PC-3 (cell line): ENCODE data around the gene GUCA2A. TPM values are rescaled to one million over a fixed set of nuclear protein-coding genes. Genes with fewer than 3 reads are reported as not detected.

Source experiments
- ATAC-seq: fragments of 200-7000 bp; cut with Tn5 transposase; 2 replicates; pipeline ENCODE4 v1.9.1; 2020; ENCODE audit warnings: mild to moderate bottlenecking, moderate library complexity
- BruUV-seq: library from RNA; stranded (reverse); fragments of 400-500 nt; replicated peaks from 2 replicates; lab custom pipeline; 2021; lab: Mats Ljungman, UMichigan
- CTCF ChIA-PET: fragments of 300-600 bp; sonication (Branson Sonifier 250); formaldehyde crosslinking; loops from one replicate; lab custom pipeline; 2022; ENCODE audit warnings: antibody characterized with exemption; lab: Charles Lee
- POLR2A ChIA-PET: fragments of 300-600 bp; sonication (Branson Sonifier 250); formaldehyde crosslinking; loops from one replicate; lab custom pipeline; 2022; ENCODE audit warnings: antibody characterized with exemption; ENCODE audit not compliant: unreplicated experiment; lab: Charles Lee
- DNase-seq: peaks from one replicate; pipeline ENCODE4 v3.0.0-alpha.2; 2015
- H2AFZ ChIP-seq: fragments of 300-600 bp; sonication (generic); 2 replicates; pipeline ENCODE4 v1.6.0; 2016; ENCODE audit warnings: antibody characterized with exemption, low read length
- H3F3A ChIP-seq: fragments of 300-600 bp; sonication (generic); one replicate; pipeline ENCODE4 v1.6.0; 2017; ENCODE audit warnings: antibody characterized with exemption, low read length, control low read depth, mild to moderate bottlenecking; ENCODE audit not compliant: unreplicated experiment
- H3K27ac ChIP-seq: fragments of 300-600 bp; sonication (generic); 2 replicates; pipeline ENCODE4 v1.5.1; 2016; ENCODE audit warnings: mild to moderate bottlenecking, low read length
- H3K27me3 ChIP-seq: fragments of 300-600 bp; sonication (generic); 2 replicates; pipeline ENCODE4 v1.6.1; 2016; ENCODE audit warnings: low read length, mixed read lengths
- H3K36me3 ChIP-seq: fragments of 300-600 bp; sonication (generic); 2 replicates; pipeline ENCODE4 v1.6.1; 2016; ENCODE audit warnings: low read depth, mixed run types, low read length, mixed read lengths
- H3K4me1 ChIP-seq: fragments of 300-600 bp; sonication (generic); 2 replicates; pipeline ENCODE4 v1.5.1; 2016; ENCODE audit warnings: low read length; ENCODE audit not compliant: insufficient read depth
- H3K4me2 ChIP-seq: fragments of 300-600 bp; sonication (generic); 2 replicates; pipeline ENCODE4 v1.6.0; 2016; ENCODE audit warnings: low read length
- H3K4me3 ChIP-seq: fragments of 300-600 bp; sonication (generic); 2 replicates; pipeline ENCODE4 v1.5.1; 2016; ENCODE audit warnings: mild to moderate bottlenecking, low read length, mixed read lengths
- H3K79me2 ChIP-seq: fragments of 300-600 bp; sonication (generic); 2 replicates; pipeline ENCODE4 v1.6.1; 2017; ENCODE audit warnings: low read length, mixed read lengths
- H3K9ac ChIP-seq: fragments of 300-600 bp; sonication (generic); 2 replicates; pipeline ENCODE4 v1.6.0; 2016; ENCODE audit warnings: mild to moderate bottlenecking, low read length
- H3K9me2 ChIP-seq: fragments of 300-600 bp; sonication (generic); replicated peaks from 2 replicates; pipeline ENCODE4 v1.6.1; 2016; ENCODE audit warnings: mixed run types, low read length, mixed read lengths
- H3K9me3 ChIP-seq: fragments of 300-600 bp; sonication (generic); 2 replicates; pipeline ENCODE4 v1.6.1; 2016; ENCODE audit warnings: low read length, mixed read lengths
- H4K20me1 ChIP-seq: fragments of 300-600 bp; sonication (generic); 2 replicates; pipeline ENCODE4 v1.6.1; 2016; ENCODE audit warnings: low read length, mixed read lengths
- EZH2 ChIP-seq: fragments of 300-600 bp; sonication (generic); IDR thresholded peaks from one replicate; pipeline ENCODE4 v1.6.1; 2017; ENCODE audit warnings: antibody characterized with exemption, mild to moderate bottlenecking, low read length; ENCODE audit not compliant: unreplicated experiment
- EZH2phosphoT487 ChIP-seq: fragments of 300-600 bp; sonication (generic); IDR thresholded peaks from 2 replicates; pipeline ENCODE4 v1.6.1; 2018; ENCODE audit warnings: mild to moderate bottlenecking, antibody characterized with exemption, low read length, borderline replicate concordance
- intact Hi-C: fragments of 100-400 bp; cut with micrococcal nuclease; formaldehyde crosslinking; loops from 2 replicates; pipeline ENCODE4 v1.9.0; 2023
- total RNA-seq: library from RNA; depleted of rRNA; stranded (reverse); fragments of >200 nt; gene quantifications from 2 replicates; pipeline ENCODE4 v1.2.3, GENCODE V29; 2014
- TF ChIP-seq, protein P1 (sequence below): fragments of 300-600 bp; sonication (generic); conservative IDR thresholded peaks from 2 replicates; pipeline ENCODE4 v1.5.1; 2017; ENCODE audit warnings: antibody characterized with exemption, low read depth, mild to moderate bottlenecking, low read length

GUCA2A gene
- total RNA-seq, 1 experiment from 2014 or later: not detected

DNA sequence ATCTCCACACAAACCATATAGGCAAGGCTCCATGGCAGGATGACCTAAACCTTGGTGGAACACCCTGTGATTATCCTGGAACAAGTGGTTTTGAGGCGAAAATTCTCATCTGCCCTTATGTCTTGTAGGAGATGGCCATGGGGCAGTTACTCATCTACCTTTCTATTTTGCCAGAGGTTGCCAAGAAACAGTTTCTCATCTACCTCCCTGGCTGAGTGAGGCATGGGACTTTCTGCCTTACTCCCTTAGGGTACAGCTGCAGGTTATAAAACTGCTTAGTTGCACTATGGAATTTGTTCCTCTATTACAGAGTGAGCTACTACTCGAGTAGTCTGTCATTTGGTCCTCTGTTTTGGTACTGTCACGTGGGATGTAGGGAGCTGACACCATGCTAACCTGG, 31.3 kb upstream of the GUCA2A start:
- POLR2A ChIA-PET: no interaction called here
- H3K4me2 ChIP-seq: no peak overlapping the region
- intact Hi-C loops: no loop called here

GRCh38 chr1:42192106-42192505, 27.6 kb upstream of the GUCA2A start:
- ChIA-PET CTCF (no interaction called here), POLR2A (interaction anchor here (0.7 kb wide), 1 partner anchor 553 kb away, joined by 3 read pairs; no protein-coding TSS in a partner anchor)
- intact Hi-C loops: no loop called here
- H3K4me1 ChIP-seq: no peaks in the 10 kb centered on the region
- TF ChIP-seq, protein P1, sequence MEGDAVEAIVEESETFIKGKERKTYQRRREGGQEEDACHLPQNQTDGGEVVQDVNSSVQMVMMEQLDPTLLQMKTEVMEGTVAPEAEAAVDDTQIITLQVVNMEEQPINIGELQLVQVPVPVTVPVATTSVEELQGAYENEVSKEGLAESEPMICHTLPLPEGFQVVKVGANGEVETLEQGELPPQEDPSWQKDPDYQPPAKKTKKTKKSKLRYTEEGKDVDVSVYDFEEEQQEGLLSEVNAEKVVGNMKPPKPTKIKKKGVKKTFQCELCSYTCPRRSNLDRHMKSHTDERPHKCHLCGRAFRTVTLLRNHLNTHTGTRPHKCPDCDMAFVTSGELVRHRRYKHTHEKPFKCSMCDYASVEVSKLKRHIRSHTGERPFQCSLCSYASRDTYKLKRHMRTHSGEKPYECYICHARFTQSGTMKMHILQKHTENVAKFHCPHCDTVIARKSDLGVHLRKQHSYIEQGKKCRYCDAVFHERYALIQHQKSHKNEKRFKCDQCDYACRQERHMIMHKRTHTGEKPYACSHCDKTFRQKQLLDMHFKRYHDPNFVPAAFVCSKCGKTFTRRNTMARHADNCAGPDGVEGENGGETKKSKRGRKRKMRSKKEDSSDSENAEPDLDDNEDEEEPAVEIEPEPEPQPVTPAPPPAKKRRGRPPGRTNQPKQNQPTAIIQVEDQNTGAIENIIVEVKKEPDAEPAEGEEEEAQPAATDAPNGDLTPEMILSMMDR: no peak
- TF ChIP-seq EZH2phosphoT487 (no peak), EZH2 (no peak)
- no peak overlapping the region for H3K4me2 ChIP-seq
- H2AFZ ChIP-seq: no peak overlapping the region
- ATAC-seq (no peak), DNase-seq (no peak)
- no peaks in the 10 kb centered on the region for H4K20me1 ChIP-seq
- H3K9me3 ChIP-seq: no peaks in the 10 kb centered on the region
- BruUV-seq: no TSS peak
- H3K9ac ChIP-seq: no peak overlapping the region
- no peaks in the 10 kb centered on the region for H3F3A ChIP-seq
- no peaks in the 10 kb centered on the region for H3K79me2 ChIP-seq
- H3K27ac ChIP-seq: no peak overlapping the region
- peaks cover 29% of the 10 kb centered on the region for H3K36me3 ChIP-seq
- H3K4me3 ChIP-seq: no peak overlapping the region
- H3K27me3 ChIP-seq: no peaks in the 10 kb centered on the region
- no peaks in the 10 kb centered on the region for H3K9me2 ChIP-seq

More for the DNA sequence above, 31.3 kb upstream of the GUCA2A start:
- TF ChIP-seq EZH2 (no peak), EZH2phosphoT487 (no peak)
- TF ChIP-seq, protein P1: no peak
- Histone ChIP-seq H2AFZ (no peak overlapping the region), H3K9me2 (no peaks in the 10 kb centered on the region), H3K36me3 (peaks cover 18% of the 10 kb centered on the region), H3K27ac (no peak overlapping the region), H3K9ac (no peak overlapping the region), H3K79me2 (no peaks in the 10 kb centered on the region), H3K4me3 (no peak overlapping the region), H3K9me3 (no peaks in the 10 kb centered on the region), H3F3A (no peaks in the 10 kb centered on the region), H3K4me1 (peaks cover 6% of the 10 kb centered on the region; the same call in 1 of the 2 replicates), H4K20me1 (no peaks in the 10 kb centered on the region), H3K27me3 (no peaks in the 10 kb centered on the region)
- CTCF ChIA-PET: no interaction called here
- DNase-seq (no peak), ATAC-seq (no peak)
- BruUV-seq: no TSS peak

- no peaks in the 10 kb centered on the region for H3K27me3 ChIP-seq
- no peaks in the 10 kb centered on the region; the same call in 1 of the 2 replicates for H3K4me1 ChIP-seq
- TF ChIP-seq, protein P1: no peak
- no peak for TF ChIP-seq EZH2phosphoT487
- no peak for TF ChIP-seq EZH2
- H3K36me3 ChIP-seq: peaks cover 29% of the 10 kb centered on the region
- H3K9me2 ChIP-seq: no peaks in the 10 kb centered on the region
- no peaks in the 10 kb centered on the region for H3K9me3 ChIP-seq
- POLR2A ChIA-PET: interaction anchor here (0.6 kb wide), 1 partner anchor 18 kb away, joined by 3 read pairs; no protein-coding TSS in a partner anchor
- H4K20me1 ChIP-seq: no peaks in the 10 kb centered on the region
- H3K4me3 ChIP-seq: no peak overlapping the region
- DNase-seq (no peak), ATAC-seq (no peak)
- no peak overlapping the region for H3K4me2 ChIP-seq
- H3K79me2 ChIP-seq: no peaks in the 10 kb centered on the region
- intact Hi-C loops: no loop called here
- H3F3A ChIP-seq: no peaks in the 10 kb centered on the region
- no peak overlapping the region for H2AFZ ChIP-seq
- BruUV-seq: no TSS peak
- H3K9ac ChIP-seq: no peak overlapping the region
- CTCF ChIA-PET: no interaction called here
- H3K27ac ChIP-seq: no peak overlapping the region
Observed at GRCh38 chr1:42191319-42191718, 26.8 kb upstream of the GUCA2A start.
